PC-3 (cell line): Measurements from ENCODE around the gene CLN3.

Source experiments
- EZH2 ChIP-seq: fragments of 300-600 bp; sonication (generic); IDR thresholded peaks from one replicate; pipeline ENCODE4 v1.6.1; 2017; ENCODE audit warnings: antibody characterized with exemption, mild to moderate bottlenecking, low read length; ENCODE audit not compliant: unreplicated experiment
- TF ChIP-seq, protein P1 (sequence below): fragments of 300-600 bp; sonication (generic); conservative IDR thresholded peaks from 2 replicates; pipeline ENCODE4 v1.5.1; 2017; ENCODE audit warnings: antibody characterized with exemption, low read depth, mild to moderate bottlenecking, low read length

DNA sequence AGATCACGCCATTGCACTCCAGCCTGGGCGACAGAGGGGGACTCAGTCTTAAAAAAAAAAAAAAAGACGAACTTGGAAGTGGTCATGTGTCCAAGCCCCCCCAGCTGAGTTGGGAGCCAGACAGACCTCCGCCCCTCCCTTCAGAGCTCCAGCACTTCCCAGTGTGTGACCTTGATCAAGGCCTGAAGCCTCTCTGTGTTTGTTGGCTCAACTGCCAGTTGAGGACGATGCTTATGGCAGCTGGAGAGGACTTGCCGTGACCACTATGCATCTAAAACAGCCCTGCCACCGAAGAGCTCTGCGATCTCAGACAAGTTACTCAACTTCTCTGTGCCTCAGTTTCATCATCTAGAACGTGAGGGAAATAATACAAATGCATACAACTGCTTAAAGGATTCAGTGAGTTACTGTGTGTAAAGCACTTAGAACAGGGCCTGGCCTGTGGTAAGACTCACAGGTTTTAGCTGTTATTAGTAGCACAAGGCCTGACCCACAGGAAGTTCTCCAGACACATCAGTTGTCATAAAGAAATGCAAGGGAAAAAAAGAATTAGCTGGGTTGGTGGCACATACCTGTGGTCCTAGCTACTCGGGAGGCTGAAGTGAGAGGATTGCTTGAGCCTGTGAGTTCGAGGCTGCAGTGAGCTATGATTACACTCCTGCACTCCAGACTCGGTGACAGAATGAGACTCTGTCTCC is 21.8 kb upstream of the CLN3 start:
- TF ChIP-seq, protein P1, sequence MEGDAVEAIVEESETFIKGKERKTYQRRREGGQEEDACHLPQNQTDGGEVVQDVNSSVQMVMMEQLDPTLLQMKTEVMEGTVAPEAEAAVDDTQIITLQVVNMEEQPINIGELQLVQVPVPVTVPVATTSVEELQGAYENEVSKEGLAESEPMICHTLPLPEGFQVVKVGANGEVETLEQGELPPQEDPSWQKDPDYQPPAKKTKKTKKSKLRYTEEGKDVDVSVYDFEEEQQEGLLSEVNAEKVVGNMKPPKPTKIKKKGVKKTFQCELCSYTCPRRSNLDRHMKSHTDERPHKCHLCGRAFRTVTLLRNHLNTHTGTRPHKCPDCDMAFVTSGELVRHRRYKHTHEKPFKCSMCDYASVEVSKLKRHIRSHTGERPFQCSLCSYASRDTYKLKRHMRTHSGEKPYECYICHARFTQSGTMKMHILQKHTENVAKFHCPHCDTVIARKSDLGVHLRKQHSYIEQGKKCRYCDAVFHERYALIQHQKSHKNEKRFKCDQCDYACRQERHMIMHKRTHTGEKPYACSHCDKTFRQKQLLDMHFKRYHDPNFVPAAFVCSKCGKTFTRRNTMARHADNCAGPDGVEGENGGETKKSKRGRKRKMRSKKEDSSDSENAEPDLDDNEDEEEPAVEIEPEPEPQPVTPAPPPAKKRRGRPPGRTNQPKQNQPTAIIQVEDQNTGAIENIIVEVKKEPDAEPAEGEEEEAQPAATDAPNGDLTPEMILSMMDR = no peak
- no peak for TF ChIP-seq EZH2
